ENCODE data around the gene IMPA2. TPM values are rescaled to one million over a fixed set of nuclear protein-coding genes. Genes with fewer than 3 reads are reported as not detected.

Gene IMPA2
- total and polyA plus RNA-seq, 2 of the 4 experiments (the other 2 are of a cell fraction): 5.4 to 5.5 TPM

- H3K4me1 ChIP-seq (ENCODE audit: control insufficient read depth, insufficient read depth, low read length): peaks cover 25% of the 10 kb centered on the region
- DNase-seq (peak; percentile 79), ATAC-seq (ENCODE audit: low read depth) (peak; percentile 51)
- H4K5ac ChIP-seq (ENCODE audit: low read depth, low read length): no peak overlapping the region
- no peaks in the 10 kb centered on the region for H3K27me3 ChIP-seq (ENCODE audit: control insufficient read depth, insufficient read depth, low read length)
- H2AK5ac ChIP-seq (ENCODE audit: low read depth, low read length): no peak overlapping the region
- CTCF ChIA-PET: interaction anchor here (0.6 kb wide), 1 partner anchor 53 kb away, joined by 3 read pairs; no protein-coding TSS in a partner anchor
- no peak overlapping the region for H3K4me3 ChIP-seq (ENCODE audit: insufficient read depth, low read depth, low read length)
- H3K14ac ChIP-seq (replicated peaks; ENCODE audit: low read depth, low read length): no peak overlapping the region
- no peaks in the 10 kb centered on the region for H3K9me3 ChIP-seq (ENCODE audit: control insufficient read depth, insufficient read depth, low read length)
- no peak overlapping the region for H3K9ac ChIP-seq (ENCODE audit: low read depth, low read length)
- intact Hi-C loops (cut with micrococcal nuclease): no loop called here
- H4K20me1 ChIP-seq (ENCODE audit: insufficient read depth, low read length): no peaks in the 10 kb centered on the region
- dilution Hi-C loops (cut with HindIII; ENCODE audit: low sequenced_read_pairs, unreplicated experiment): no loop called here
- no peak overlapping the region for H3K27ac ChIP-seq (ENCODE audit: insufficient read depth, low read length)
- in situ Hi-C loops (cut with MboI; ENCODE audit: low sequenced_read_pairs): no loop called here
- TF ChIP-seq FOS (IDR thresholded peaks at IDR 0.05; ENCODE audit: low read depth, low read length): peak; percentile 24; the same call in 1 of the 2 replicates
- TF ChIP-seq CEBPB (IDR thresholded peaks at IDR 0.05; ENCODE audit: low read depth, low read length): no peak
- no peak overlapping the region for H3K56ac ChIP-seq (ENCODE audit: extremely low read depth, insufficient read depth, low read length)
- H3K36me3 ChIP-seq (ENCODE audit: control insufficient read depth, insufficient read depth, low read length): peaks cover 17% of the 10 kb centered on the region
- peaks cover 3% of the 10 kb centered on the region; the same call in 1 of the 2 replicates for H3K9me1 ChIP-seq (ENCODE audit: insufficient read depth, low read length)
- H2AFZ ChIP-seq (replicated peaks; ENCODE audit: low read length, poor library complexity): no peak overlapping the region
- POLR2A ChIA-PET (ENCODE audit: unreplicated experiment): interaction anchor here (0.7 kb wide), 1 partner anchor 103 kb away, joined by 3 read pairs; no protein-coding TSS in a partner anchor
- no peak overlapping the region for H2BK15ac ChIP-seq (ENCODE audit: low read depth, low read length)
- no CpG with 5 or more reads among the region's 7 CpGs for WGBS, 2 experiments (ENCODE audit: extremely low coverage in 2 of 2, insufficient read length in 1 of 2)
- BruUV-seq (replicated peaks): no TSS peak
- no peak overlapping the region for H2BK120ac ChIP-seq (ENCODE audit: low read depth, low read length)
- H3K4me2 ChIP-seq (ENCODE audit: low read depth, low read length): no peak overlapping the region
- H4K91ac ChIP-seq (ENCODE audit: insufficient read depth, low read depth, low read length): no peak overlapping the region
- no peak overlapping the region for H3K18ac ChIP-seq (ENCODE audit: low read depth, low read length)
- no peak overlapping the region for H2AK9ac ChIP-seq (replicated peaks; ENCODE audit: low read depth, low read length, poor library complexity)
- no peak overlapping the region for H4K8ac ChIP-seq (ENCODE audit: low read depth in 2 of 2, low read length in 2 of 2)
- no peak overlapping the region for H3K23ac ChIP-seq (ENCODE audit: low read depth, low read length)
- H3K4ac ChIP-seq (ENCODE audit: low read depth, low read length): no peak overlapping the region
- H3K79me1 ChIP-seq (ENCODE audit: low read depth in 1 of 2, low read length in 2 of 2): no peaks in the 10 kb centered on the region
- no peak overlapping the region for H2BK20ac ChIP-seq (ENCODE audit: low read depth, low read length)
- H2BK5ac ChIP-seq (ENCODE audit: low read depth, low read length, poor library complexity, severe bottlenecking): no peak overlapping the region
Observed at GRCh38 chr18:12031846-12032245, 50.5 kb downstream of the IMPA2 start.
